ENCODE measurements around the gene HMGCS1.

HMGCS1 gene

GRCh38 chr5:43244823-43245565, 68.2 kb downstream of the HMGCS1 start:
- no peak for TF ChIP-seq CTCF (IDR thresholded peaks at IDR 0.05; ENCODE audit: insufficient read depth, missing control alignments)
- FAIRE-seq (no peak), DNase-seq (ENCODE audit: insufficient read length, low spot score) (no peak)

- no peak for TF ChIP-seq CTCF (IDR thresholded peaks at IDR 0.05; ENCODE audit: insufficient read depth, missing control alignments)
- DNase-seq (ENCODE audit: insufficient read length, low spot score) (no peak), FAIRE-seq (no peak)
Observed at GRCh38 chr5:43243270-43243669, 69.9 kb downstream of the HMGCS1 start.

DNA sequence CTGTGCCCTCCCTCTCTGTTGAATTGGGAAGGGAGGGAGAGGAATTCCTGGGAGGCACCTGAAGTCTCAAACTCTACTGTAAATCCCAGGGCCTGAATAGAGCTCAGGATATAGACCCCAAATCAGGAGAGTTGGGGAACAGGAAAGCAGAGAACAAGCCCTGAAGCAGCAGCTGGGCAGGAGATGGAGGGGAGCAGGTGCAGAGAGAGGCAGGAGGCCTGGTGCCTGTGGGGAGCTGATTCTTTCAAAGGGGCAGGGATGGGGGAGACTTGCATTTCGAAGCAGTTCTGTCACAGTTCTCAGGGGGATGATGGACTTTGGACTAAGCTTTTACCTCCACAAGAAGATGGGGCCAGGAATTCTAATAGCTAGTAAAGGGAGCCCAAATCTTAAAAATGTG, 71.0 kb downstream of the HMGCS1 start:
- FAIRE-seq (no peak), DNase-seq (ENCODE audit: insufficient read length, low spot score) (no peak)
- no peak for TF ChIP-seq CTCF (IDR thresholded peaks at IDR 0.05; ENCODE audit: insufficient read depth, missing control alignments)
